ENCODE data around the gene HHEX.
"Not testable (repeated sequence)": the region's sequence is repeated elsewhere in the genome, so short reads cannot be mapped to it uniquely, and the experiment has no call there.

HHEX gene

DNA sequence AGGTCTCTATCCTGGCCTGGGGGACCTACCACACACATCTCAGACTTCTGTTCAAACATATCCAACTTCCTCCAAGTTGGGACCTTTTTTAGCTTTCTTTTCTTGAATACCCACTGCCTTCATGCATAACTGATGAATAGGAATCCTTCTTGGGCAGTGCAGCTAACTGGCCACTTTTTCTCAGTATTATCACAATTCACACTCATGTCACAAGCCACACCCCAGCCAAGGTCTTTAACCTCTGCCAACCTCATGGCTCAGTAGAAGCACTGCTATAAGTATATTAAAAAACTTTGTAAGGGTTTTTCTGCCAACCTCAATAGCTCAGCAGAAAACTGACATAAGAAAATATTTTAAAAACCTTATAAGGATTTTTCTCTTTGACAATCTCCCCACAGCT, 44.5 kb downstream of the HHEX start:
- no peak for DNase-seq (ENCODE audit: low read depth)

DNA sequence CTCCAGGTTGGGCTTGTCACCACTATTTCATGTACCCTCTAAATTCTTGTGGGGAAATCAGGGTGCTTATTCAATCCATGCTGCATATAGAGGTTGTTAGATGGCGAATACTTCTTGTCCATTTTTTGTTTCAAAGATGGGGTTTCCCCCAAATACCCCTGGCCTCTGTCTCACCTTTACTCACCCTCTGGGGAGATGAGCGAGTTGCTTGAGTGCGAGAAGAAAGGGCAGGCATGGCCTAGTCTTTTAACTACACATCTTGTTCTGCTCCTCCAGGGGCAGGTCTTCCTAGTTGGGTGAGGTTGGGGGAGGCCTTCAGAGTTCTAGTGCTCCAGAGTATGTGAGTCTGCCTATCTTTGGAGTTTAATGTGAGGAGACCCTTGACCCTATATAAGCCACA, 46.2 kb downstream of the HHEX start:
- no peak for DNase-seq (ENCODE audit: low read depth)

DNA sequence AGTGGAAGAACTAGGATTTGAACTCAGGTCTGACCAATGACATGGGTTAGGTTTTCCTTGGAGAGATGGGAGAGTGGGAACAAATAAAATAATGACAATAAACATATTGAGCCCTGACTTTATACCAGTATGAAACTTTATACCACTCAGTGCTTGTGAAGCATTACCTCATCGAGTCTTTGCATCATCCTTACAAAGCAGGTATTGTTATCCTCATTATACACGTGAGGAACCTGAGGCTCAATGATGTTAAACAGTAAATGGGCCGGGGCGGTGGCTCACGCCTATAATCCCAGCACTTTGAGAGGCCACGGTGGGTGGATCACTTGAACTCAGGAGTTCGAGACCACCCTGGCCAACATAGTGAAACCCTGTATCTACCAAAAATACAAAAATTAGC, 47.7 kb downstream of the HHEX start:
- no peak for DNase-seq (ENCODE audit: low read depth)

DNA sequence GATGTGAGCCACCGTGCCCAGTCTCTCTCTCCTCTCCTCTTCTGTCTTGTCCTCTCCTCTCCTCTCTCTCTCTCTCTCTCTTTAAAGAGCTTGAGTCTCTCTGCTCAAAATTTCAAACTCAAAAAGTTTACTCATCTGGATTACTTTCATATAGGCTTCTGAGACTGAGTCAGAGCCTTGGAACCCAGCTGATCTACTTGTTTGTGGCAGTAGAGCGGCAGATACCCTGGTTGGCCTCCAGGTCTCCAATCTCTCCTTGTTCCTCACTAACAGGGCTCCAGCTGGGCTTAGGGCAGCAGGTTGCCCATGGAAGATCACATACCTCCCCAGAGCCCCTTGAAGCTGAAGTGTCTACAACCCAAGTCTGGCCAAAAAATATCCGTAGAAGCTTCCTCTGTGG, 51.0 kb downstream of the HHEX start:
- no peak for DNase-seq (ENCODE audit: low read depth)

DNA sequence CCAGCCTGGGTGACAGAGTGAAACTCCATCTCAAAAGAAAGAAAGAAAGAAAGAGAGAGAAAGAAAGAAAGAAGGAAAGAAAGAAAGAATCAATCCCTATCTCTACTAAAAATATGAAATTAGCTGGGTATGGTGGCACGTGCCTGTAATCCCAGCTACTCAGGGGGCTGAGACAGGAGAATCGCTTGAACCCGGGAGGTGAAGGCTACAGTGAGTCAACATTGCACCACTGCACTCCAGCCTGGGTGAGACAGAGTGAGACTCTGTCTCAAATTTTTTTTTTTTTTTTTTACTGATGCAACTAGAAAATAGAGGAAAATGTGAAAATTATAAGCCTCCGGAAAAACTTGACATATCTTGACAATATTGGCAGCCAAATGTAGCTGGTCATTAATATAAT, 52.0 kb downstream of the HHEX start:
- not testable (repeated sequence) for DNase-seq (ENCODE audit: low read depth)

DNA sequence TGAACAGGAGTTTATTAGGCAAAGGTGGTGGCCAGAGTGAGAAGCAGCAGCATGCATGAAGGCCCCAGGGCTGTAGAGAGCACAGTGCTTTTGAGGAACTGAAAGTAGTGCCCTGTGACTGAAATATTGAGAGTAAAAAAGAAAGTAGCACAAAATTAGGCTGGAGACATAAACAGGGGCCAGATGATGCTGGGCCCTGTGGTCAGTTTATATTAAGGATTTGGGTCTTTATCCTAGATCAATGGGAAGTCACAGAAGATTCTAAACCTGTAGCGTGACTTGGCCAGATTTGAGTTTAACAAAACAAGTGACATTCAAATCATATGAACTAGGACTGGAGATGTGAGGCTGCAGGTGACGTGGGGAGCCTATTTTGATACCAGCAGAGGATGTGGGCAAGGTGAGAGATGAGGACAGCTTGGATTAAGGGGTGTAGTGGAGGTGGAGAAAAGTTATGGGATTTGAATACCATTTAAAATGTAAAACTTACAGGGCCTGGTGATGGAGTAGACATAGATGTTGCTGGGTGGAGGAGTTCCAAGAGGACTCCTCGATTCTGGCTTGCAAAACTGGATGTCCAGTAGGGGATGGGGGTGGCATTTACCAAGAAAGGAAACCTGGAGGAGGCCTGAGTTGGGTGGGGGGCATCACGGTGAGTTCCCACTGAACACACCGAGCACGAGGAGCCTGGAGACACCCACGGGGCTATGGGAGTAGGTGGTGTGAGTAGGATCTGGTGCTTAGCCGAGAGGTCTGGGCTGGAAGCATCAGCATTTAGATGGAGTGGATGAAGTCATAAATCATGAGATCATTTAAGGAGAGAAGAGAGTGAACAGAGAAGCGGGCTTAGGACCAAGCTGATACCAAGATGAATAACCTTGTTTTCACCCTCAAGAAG, 52.8 kb downstream of the HHEX start:
- no peak for DNase-seq (ENCODE audit: low read depth)
